H9 (cell line): ENCODE data around the gene L3MBTL4. TPM values are rescaled to one million over a fixed set of nuclear protein-coding genes. Genes with fewer than 3 reads are reported as not detected.

Source experiments
- DNase-seq: peaks from one replicate; pipeline ENCODE4 v3.0.0-alpha.2; 2017
- H2AFZ ChIP-seq: one replicate; pipeline ENCODE4 v1.6.1; 2013; ENCODE audit warnings: mild to moderate bottlenecking, low read length, control low read depth, moderate library complexity
- H2AK5ac ChIP-seq: 2 replicates; pipeline ENCODE4 v1.6.1; 2013; ENCODE audit warnings: low read length, control low read depth, mixed read lengths; ENCODE audit not compliant: insufficient read length
- H2BK120ac ChIP-seq: one replicate; pipeline ENCODE4 v1.6.1; 2013; ENCODE audit warnings: low read depth, mild to moderate bottlenecking, low read length, control low read depth, inconsistent platforms; ENCODE audit not compliant: poor library complexity, severe bottlenecking
- H2BK12ac ChIP-seq: 2 replicates; pipeline ENCODE4 v1.6.1; 2013; ENCODE audit warnings: low read length, control low read depth, mixed read lengths, low read depth; ENCODE audit not compliant: insufficient read length
- H2BK15ac ChIP-seq: 2 replicates; pipeline ENCODE4 v1.6.1; 2013; ENCODE audit warnings: low read depth, low read length, control low read depth
- H2BK20ac ChIP-seq: one replicate; pipeline ENCODE4 v1.6.1; 2013; ENCODE audit warnings: low read depth, mild to moderate bottlenecking, low read length, control low read depth, inconsistent platforms; ENCODE audit not compliant: poor library complexity, severe bottlenecking
- H2BK5ac ChIP-seq: 2 replicates; pipeline ENCODE4 v1.6.1; 2013; ENCODE audit warnings: low read length, control low read depth, mixed read lengths; ENCODE audit not compliant: insufficient read length
- H3K14ac ChIP-seq: 2 replicates; pipeline ENCODE4 v1.6.1; 2013; ENCODE audit warnings: low read length, control low read depth; ENCODE audit not compliant: insufficient read depth
- H3K18ac ChIP-seq: 2 replicates; pipeline ENCODE4 v1.6.1; 2013; ENCODE audit warnings: low read depth, mild to moderate bottlenecking, mixed read lengths, low read length, control low read depth; ENCODE audit not compliant: insufficient read length
- H3K23ac ChIP-seq: 2 replicates; pipeline ENCODE4 v1.6.1; 2013; ENCODE audit warnings: low read length, control low read depth, mixed read lengths, low read depth; ENCODE audit not compliant: insufficient read length
- H3K23me2 ChIP-seq: 2 replicates; pipeline ENCODE4 v1.6.1; 2013; ENCODE audit warnings: low read depth, mild to moderate bottlenecking, mixed read lengths, low read length, control low read depth; ENCODE audit not compliant: insufficient read length, poor library complexity, severe bottlenecking
- H3K27ac ChIP-seq: 2 replicates; pipeline ENCODE4 v1.5.1; 2013; ENCODE audit warnings: low read length, control low read depth, mixed read lengths, low read depth; ENCODE audit not compliant: insufficient read length
- H3K27me3 ChIP-seq: 2 replicates; pipeline ENCODE4 v1.6.1; 2013; ENCODE audit warnings: low read length, control low read depth, inconsistent platforms; ENCODE audit not compliant: insufficient read depth
- H3K4ac ChIP-seq: 2 replicates; pipeline ENCODE4 v1.6.1; 2013; ENCODE audit warnings: low read depth, mild to moderate bottlenecking, control low read depth, inconsistent platforms, low read length, moderate library complexity
- H3K4me1 ChIP-seq: 2 replicates; pipeline ENCODE4 v1.6.1; 2013; ENCODE audit warnings: low read length, control low read depth, inconsistent platforms; ENCODE audit not compliant: insufficient read depth
- H3K4me2 ChIP-seq: 2 replicates; pipeline ENCODE4 v1.6.1; 2013; ENCODE audit warnings: low read length, control low read depth, mixed read lengths; ENCODE audit not compliant: insufficient read length, insufficient read depth
- H3K56ac ChIP-seq: 2 replicates; pipeline ENCODE4 v1.6.1; 2013; ENCODE audit warnings: low read depth, mild to moderate bottlenecking, mixed read lengths, low read length, control low read depth; ENCODE audit not compliant: insufficient read length
- H3K79me1 ChIP-seq: 2 replicates; pipeline ENCODE4 v1.6.1; 2013; ENCODE audit warnings: low read depth, mild to moderate bottlenecking, moderate library complexity, low read length, control low read depth, inconsistent platforms; ENCODE audit not compliant: insufficient read depth, poor library complexity, severe bottlenecking
- H3K79me2 ChIP-seq: 2 replicates; pipeline ENCODE4 v1.6.1; 2013; ENCODE audit warnings: low read length, control low read depth, inconsistent platforms; ENCODE audit not compliant: insufficient read depth
- H3K9ac ChIP-seq: 2 replicates; pipeline ENCODE4 v1.6.1; 2013; ENCODE audit warnings: low read length, control low read depth, mixed read lengths; ENCODE audit not compliant: insufficient read length; ENCODE audit errors: extremely low read depth
- H3K9me3 ChIP-seq: one replicate; pipeline ENCODE4 v1.6.1; 2013; ENCODE audit warnings: low read depth, low read length, inconsistent platforms; ENCODE audit not compliant: control insufficient read depth
- H3T11ph ChIP-seq: one replicate; pipeline ENCODE4 v1.6.1; 2013; ENCODE audit warnings: mild to moderate bottlenecking, low read length, control low read depth, inconsistent platforms
- H4K20me1 ChIP-seq: one replicate; pipeline ENCODE4 v1.6.1; 2013; ENCODE audit not compliant: control insufficient read depth, insufficient read length, insufficient read depth
- H4K5ac ChIP-seq: 2 replicates; pipeline ENCODE4 v1.6.1; 2013; ENCODE audit warnings: low read depth, mild to moderate bottlenecking, mixed read lengths, low read length, control low read depth; ENCODE audit not compliant: insufficient read length
- H4K8ac ChIP-seq: replicated peaks from 2 replicates; pipeline ENCODE4 v1.6.1; 2013; ENCODE audit warnings: low read length, control low read depth, mixed read lengths, low read depth; ENCODE audit not compliant: insufficient read length
- H4K91ac ChIP-seq: 2 replicates; pipeline ENCODE4 v1.6.1; 2013; ENCODE audit warnings: low read depth, mild to moderate bottlenecking, moderate library complexity, mixed read lengths, low read length, control low read depth; ENCODE audit not compliant: insufficient read length
- H3K27ac Mint-ChIP-seq, 3 experiments: 2 replicates in 2 of 3; 3 replicates in 1 of 3; pipeline ENCODE4 v1.8.0; 2020 to 2021; ENCODE audit warnings: mixed read lengths in 3 of 3, mild to moderate bottlenecking in 1 of 3, moderate library complexity in 1 of 3
- H3K27me3 Mint-ChIP-seq: 2 replicates; pipeline ENCODE4 v1.8.0; 2021; ENCODE audit warnings: low read depth, mild to moderate bottlenecking, moderate library complexity, mixed read lengths
- H3K36me3 Mint-ChIP-seq, 3 experiments: 2 replicates in 2 of 3; 3 replicates in 1 of 3; pipeline ENCODE4 v1.8.0; 2020 to 2021; ENCODE audit warnings: low read depth in 3 of 3, mixed read lengths in 3 of 3; ENCODE audit not compliant: insufficient read depth in 1 of 3
- H3K4me1 Mint-ChIP-seq, 2 experiments: 2 replicates each; pipeline ENCODE4 v1.8.0; 2020; ENCODE audit warnings: mixed read lengths in 2 of 2
- H3K4me3 Mint-ChIP-seq, 2 experiments: 2 replicates in 1 of 2; 3 replicates in 1 of 2; pipeline ENCODE4 v1.8.0; 2020 to 2021; ENCODE audit warnings: mild to moderate bottlenecking in 2 of 2, mixed read lengths in 2 of 2, moderate library complexity in 1 of 2
- H3K9me3 Mint-ChIP-seq, 2 experiments: 2 replicates in 1 of 2; 3 replicates in 1 of 2; pipeline ENCODE4 v1.8.0; 2020; ENCODE audit warnings: mild to moderate bottlenecking in 2 of 2, mixed read lengths in 2 of 2, moderate library complexity in 1 of 2
- WGBS: extraction: QIAGEN DNeasy Blood & Tissue Kit; methylation state at CpG from one replicate; pipeline ENCODE4 v1.1.7; 2013; ENCODE audit warnings: missing lambda C conversion rate, low lambda C conversion rate, mixed read lengths; ENCODE audit not compliant: insufficient read length; ENCODE audit errors: extremely low coverage; 5-methylcytosine and 5-hydroxymethylcytosine counted together
- total RNA-seq: library from RNA; stranded (reverse); gene quantifications from 2 replicates; pipeline ENCODE4 v1.2.1, GENCODE V29; 2021
- TF ChIP-seq, protein P1 (sequence below): fragments of 200-600 bp; sonication (generic); conservative IDR thresholded peaks from 3 replicates; pipeline ENCODE4 v1.8.0; 2021; ENCODE audit warnings: antibody characterized with exemption, mild to moderate bottlenecking

The L3MBTL4 gene
- total RNA-seq, 1 experiment from 2014 or later, result 1.9 TPM

- no CpG with 5 or more reads among the region's 5 CpGs for WGBS
- H3K9me3 Mint-ChIP-seq, result no peaks in the 10 kb centered on the region
- no peak for DNase-seq
These were observed 471.2 kb downstream of the L3MBTL4 start for GRCh38 chr18:5943514-5943913.

More at GRCh38 chr18:5943514-5943913, 471.2 kb downstream of the L3MBTL4 start:
- H3K79me2 ChIP-seq, result no peaks in the 10 kb centered on the region
- no peak overlapping the region for H4K8ac ChIP-seq
- H4K20me1 ChIP-seq, result no peaks in the 10 kb centered on the region
- H4K91ac ChIP-seq, result no peak overlapping the region
- H3K23ac ChIP-seq, result no peak overlapping the region
- no peak overlapping the region for H3K56ac ChIP-seq
- no peaks in the 10 kb centered on the region for H3K79me1 ChIP-seq
- Mint-ChIP-seq H3K4me3 (no peak overlapping the region), H3K36me3 (no peaks in the 10 kb centered on the region), H3K27ac (peak overlapping the region in 1 of 3 experiments; percentile 52; a peak in 1 of 7 replicates), H3K4me1 (peaks cover 21 to 26% of the 10 kb centered on the region in 2 experiments), H3K27me3 (no peaks in the 10 kb centered on the region; the same call in none of the 2 replicates)
- H2AK5ac ChIP-seq, result no peak overlapping the region
- peaks cover 9% of the 10 kb centered on the region for H3K4me1 ChIP-seq
- no peak overlapping the region for H3T11ph ChIP-seq
- no peak overlapping the region for H3K27ac ChIP-seq
- no peak overlapping the region for H2BK12ac ChIP-seq
- TF ChIP-seq, protein P1, sequence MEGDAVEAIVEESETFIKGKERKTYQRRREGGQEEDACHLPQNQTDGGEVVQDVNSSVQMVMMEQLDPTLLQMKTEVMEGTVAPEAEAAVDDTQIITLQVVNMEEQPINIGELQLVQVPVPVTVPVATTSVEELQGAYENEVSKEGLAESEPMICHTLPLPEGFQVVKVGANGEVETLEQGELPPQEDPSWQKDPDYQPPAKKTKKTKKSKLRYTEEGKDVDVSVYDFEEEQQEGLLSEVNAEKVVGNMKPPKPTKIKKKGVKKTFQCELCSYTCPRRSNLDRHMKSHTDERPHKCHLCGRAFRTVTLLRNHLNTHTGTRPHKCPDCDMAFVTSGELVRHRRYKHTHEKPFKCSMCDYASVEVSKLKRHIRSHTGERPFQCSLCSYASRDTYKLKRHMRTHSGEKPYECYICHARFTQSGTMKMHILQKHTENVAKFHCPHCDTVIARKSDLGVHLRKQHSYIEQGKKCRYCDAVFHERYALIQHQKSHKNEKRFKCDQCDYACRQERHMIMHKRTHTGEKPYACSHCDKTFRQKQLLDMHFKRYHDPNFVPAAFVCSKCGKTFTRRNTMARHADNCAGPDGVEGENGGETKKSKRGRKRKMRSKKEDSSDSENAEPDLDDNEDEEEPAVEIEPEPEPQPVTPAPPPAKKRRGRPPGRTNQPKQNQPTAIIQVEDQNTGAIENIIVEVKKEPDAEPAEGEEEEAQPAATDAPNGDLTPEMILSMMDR, result no peak
- no peak overlapping the region for H2BK20ac ChIP-seq
- no peak overlapping the region for H2BK15ac ChIP-seq
- H3K4me2 ChIP-seq, result no peak overlapping the region
- no peaks in the 10 kb centered on the region for H3K9me3 ChIP-seq
- no peak overlapping the region for H3K18ac ChIP-seq
- no peak overlapping the region for H3K9ac ChIP-seq
- H2BK5ac ChIP-seq, result no peak overlapping the region
- H3K14ac ChIP-seq, result no peak overlapping the region
- H3K4ac ChIP-seq, result no peak overlapping the region
- no peaks in the 10 kb centered on the region for H3K23me2 ChIP-seq
- no peak overlapping the region for H2BK120ac ChIP-seq
- no peak overlapping the region for H2AFZ ChIP-seq
- no peak overlapping the region for H4K5ac ChIP-seq
- H3K27me3 ChIP-seq, result no peaks in the 10 kb centered on the region
